GM21390 (cell line): ENCODE results near the gene NEK7.
A peak's percentile ranks its signal among the peaks of the same experiment; 100 is the strongest.
"Not testable (repeated sequence)": the region's sequence is repeated elsewhere in the genome, so short reads cannot be mapped to it uniquely, and the experiment has no call there.

Source experiments
- ATAC-seq: cut with Tn5 transposase; IDR thresholded peaks from one replicate; pipeline ENCODE4 v1.9.1; 2021; ENCODE audit not compliant: unreplicated experiment

NEK7 gene

DNA sequence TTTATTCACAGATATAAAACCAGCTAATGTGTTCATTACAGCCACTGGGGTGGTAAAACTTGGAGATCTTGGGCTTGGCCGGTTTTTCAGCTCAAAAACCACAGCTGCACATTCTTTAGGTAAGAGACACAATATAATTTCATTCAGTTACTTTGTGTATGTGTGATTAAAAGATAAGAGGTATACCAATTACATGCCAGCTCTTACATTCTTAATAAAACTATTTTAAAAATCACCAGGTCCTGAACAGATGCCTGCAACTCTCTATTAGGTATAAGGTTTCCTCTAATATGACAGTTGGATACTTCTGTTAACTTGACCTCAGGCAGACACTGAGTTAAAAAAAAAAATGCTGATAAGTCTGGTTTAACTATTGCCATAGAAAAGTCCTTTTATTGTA, 122.1 kb downstream of the NEK7 start:
- ATAC-seq, result no peak

DNA sequence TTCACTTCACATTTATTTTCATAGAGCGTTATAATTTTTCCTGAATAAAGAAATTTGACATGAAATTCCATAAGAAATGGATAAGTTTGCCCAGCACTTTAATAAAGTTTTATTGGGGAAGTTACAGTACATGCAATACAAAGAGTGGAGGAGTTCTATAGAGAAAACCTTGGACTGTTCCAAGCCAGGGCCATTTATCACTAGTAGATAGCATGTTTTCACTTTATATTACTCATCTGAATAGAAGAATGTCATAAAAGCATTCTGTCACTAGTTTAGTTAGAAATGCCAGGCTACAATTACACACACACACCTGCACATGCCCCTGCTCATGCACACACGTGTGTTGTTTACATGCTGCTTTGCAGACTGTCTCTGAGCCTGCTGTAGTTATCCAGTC, 123.3 kb downstream of the NEK7 start:
- no peak for ATAC-seq

DNA sequence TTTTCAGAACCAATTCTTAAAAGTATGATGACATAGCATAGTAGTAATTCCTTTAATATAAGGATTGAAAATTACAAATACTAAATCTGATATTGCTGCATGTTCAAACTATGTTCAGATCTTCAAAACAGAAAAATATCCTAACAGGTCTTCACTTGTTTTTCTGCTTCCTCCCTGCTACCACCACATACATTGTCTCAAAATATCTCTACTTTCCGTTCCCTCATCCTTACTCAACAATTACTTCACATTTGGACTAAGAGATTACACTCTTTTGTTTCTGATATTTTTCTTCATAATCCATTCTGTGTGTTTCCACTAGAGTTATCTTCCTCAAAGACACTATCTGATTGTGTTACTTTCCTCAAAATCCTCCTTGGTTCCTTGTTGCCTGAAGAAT, 125.1 kb downstream of the NEK7 start:
- no peak for ATAC-seq

DNA sequence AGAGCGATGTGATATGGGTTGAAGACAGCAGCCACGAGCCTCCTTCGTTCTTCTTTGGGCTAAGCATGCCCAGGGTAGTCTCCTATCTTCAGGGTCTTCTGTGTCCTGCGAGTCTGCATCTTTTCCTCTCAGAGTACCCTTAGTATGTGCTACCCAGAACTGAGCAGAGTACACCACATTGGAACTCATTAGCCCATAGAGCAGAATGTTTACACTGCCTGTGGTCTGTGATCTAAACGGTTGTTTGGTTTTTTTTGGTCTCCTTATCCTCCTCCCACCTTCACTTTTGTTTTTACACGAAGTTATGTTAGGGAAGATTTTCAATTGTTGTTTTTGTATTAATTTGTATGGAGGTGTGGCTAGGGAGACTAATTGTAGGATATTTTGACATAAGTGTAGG, 126.4 kb downstream of the NEK7 start:
- ATAC-seq, result peak; percentile 63

DNA sequence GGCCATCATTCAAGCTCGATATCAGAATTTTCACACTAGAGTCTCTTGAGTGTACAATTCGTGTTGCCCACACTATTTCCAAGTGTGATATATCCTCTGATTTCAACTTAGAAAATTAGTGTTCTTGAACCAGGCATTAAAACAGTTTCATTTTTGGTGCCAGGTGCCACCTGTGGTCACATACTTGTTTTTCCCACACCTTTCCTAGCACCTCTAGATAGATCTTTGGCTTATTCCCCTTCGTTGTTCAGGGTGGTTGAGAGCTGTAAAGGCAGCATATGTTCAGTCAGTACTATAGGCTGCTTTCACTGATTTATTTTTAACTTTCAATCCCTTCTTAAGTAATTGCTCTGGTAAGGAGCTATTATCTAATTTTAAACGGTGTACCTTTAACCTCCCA, 131.1 kb downstream of the NEK7 start:
- no peak for ATAC-seq

DNA sequence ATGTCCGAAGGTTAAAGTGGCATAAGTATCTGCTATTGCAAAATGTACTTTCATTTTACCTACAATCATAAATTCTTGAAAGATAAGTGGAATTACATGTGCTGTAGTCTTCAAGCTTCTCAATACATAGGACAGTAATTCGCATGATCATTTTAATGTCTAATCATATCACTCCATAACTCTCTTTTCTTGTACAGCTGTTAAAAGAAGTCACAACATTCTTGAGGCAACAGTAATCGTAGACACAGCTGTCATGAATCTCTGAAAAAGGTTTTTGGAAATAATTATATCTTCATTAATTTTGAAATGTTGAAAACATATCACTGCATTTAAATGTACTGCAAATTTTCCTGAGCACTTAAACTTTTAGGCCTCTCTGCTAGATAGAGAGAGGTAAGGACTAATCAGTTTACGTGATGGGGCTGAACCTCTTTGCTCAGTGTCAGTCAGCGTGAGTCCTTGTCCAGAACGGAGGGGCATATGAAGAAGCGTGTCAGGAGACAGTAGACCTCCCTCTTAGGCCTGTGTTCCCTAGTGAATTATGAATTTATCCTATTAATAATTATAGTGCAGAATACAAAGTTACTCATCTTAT, 133.4 kb downstream of the NEK7 start:
- no peak for ATAC-seq

GRCh38 chr1:198291036-198291435, 134.2 kb downstream of the NEK7 start:
- no peak for ATAC-seq

- no peak for ATAC-seq
These were observed 135.1 kb downstream of the NEK7 start for GRCh38 chr1:198291924-198292323.

GRCh38 chr1:198295225-198295624, 138.4 kb downstream of the NEK7 start:
- ATAC-seq, result no peak

- ATAC-seq, result no peak
These were observed 139.2 kb downstream of the NEK7 start for GRCh38 chr1:198295971-198296370.

DNA sequence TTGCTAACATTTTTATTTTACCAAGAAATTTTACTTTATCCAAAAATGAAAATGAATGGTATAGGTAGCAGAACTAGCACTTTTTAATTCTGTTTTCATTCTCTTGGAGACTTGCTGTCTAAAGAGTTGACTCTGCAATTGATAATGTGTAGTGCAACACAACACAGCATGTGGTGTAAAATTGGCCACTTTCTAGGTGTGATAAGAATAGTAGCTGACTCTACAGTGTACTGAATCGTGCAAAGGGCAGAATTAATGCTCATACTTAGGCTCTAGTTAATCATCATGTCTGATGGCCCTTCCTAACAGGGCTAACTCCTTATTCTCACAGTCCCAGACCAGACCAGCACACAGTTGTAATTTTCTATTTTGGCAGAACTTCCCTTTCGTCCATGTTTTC, 140.5 kb downstream of the NEK7 start:
- ATAC-seq, result no peak

GRCh38 chr1:198298640-198299039, 141.8 kb downstream of the NEK7 start:
- ATAC-seq, result no peak

- ATAC-seq, result no peak
These were observed 143.7 kb downstream of the NEK7 start for GRCh38 chr1:198300451-198300850.

DNA sequence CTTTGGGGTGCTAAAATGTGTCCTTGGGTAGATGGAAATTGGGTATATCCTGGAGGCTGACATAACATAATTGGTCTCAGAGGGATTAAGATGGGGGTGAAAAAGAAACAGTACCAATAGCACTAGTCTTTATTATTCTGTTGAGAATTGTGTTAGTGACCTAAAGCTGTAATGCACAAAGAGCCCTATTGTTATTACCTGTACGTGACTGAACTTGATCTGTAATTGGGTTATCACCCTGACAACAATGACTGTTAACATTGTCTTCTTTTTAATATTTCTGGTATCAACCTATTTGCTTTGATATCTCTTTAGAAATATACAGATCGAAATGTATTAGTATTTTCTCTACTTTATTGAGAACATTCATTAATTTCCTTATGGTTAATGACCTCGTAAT, 147.6 kb downstream of the NEK7 start:
- ATAC-seq, result no peak

DNA sequence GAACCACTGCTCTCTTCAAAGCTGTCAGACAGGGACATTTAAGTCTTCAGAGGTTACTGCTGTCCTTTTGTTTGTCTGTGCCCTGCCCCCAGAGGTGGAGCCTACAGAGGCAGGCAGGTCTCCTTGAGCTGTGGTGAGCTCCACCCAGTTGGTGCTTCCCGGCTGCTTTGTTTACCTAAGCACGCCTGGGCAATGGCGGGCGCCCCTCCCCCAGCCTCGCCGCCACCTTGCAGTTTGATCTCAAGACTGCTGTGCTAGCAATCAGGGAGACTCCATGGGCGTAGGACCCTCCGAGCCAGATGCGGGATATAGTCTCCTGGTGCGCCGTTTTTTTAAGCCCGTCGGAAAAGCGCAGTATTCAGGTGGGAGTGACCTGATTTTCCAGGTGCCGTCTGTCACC, 158.0 kb downstream of the NEK7 start:
- not testable (repeated sequence) for ATAC-seq

DNA sequence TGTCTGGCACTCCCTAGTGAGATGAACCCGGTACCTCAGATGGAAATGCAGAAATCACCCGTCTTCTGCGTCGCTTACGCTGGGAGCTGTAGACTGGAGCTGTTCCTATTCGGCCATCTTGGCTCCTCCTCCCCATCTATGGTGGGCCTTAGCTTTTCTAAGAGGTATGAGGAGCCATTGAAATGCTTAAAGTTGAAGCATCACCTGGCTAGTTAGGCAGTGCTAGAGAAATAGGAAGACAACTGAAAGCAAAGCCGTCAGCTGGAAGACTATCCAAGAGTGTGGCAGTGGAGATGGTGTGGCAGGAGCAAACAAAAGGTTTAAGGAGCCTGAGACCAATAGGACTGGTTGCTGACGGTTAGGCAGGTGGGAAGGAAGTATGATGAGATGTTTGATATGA, 158.5 kb downstream of the NEK7 start:
- ATAC-seq, result not testable (repeated sequence)

- no peak for ATAC-seq
These were observed 159.8 kb downstream of the NEK7 start for GRCh38 chr1:198316546-198317100.

- peak; percentile 80 for ATAC-seq
These were observed 161.3 kb downstream of the NEK7 start for GRCh38 chr1:198318085-198318484.

- no peak for ATAC-seq
These were observed 164.0 kb downstream of the NEK7 start for GRCh38 chr1:198320759-198321158.

GRCh38 chr1:198326232-198326631, 169.4 kb downstream of the NEK7 start:
- no peak for ATAC-seq

DNA sequence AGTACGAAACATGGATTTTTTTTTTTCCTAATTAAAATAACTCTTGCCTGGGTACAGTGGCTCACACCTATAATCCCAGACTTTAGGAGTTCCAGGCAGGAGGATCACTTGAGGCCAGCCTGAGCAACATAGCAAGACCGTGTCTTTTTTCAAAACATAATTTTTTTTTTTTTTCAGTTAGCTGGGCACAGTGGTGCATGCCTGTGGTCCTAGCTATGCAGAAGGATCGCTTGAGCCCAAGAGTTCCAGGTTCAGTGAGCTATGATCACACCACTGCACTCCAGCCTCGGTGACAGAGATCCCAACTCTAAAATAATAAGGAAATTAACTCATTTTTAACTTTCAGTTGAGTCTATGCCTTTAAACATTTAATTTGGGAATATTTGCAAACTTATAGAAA, 170.1 kb downstream of the NEK7 start:
- no peak for ATAC-seq

DNA sequence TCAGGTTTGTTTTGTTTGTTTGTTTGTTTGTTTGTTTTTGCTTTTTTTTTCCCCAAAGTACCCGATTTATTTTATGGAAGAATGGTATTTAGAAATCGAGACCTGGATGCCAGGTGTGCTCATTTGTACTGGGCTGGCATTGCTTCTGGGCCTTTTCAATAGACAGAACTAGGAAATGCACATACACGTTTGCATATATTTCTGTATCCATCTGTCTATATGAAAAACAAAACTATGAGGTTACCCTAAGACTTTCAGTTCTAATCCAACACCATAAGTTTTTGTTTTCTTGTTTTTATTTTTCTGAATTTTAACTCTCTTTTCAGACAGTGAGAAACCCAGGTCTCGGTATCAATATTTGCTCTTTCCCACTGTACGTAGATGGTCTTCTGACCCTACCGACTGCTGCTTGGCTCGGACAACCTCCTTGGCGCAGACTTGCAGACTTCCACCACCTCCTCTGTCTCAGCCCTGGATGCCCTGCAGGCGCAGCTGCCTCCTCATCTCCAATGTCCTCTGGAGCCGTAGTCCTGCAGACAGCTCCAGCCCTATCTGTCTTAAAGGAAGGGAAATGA, 171.7 kb downstream of the NEK7 start:
- no peak for ATAC-seq
